ENCODE data around the gene DOC2A.

The DOC2A gene

GRCh38 chr16:29995911-29996765 lies 14.7 kb downstream of the DOC2A start, which contains the start of gene INO80E (continued):
- TF ChIP-seq ZNF280D (tag by site-specific recombination; IDR thresholded peaks at IDR 0.05) (no peak), ZNF114 (tag by site-specific recombination; IDR thresholded peaks at IDR 0.05) (no peak), OSR2 (tag by site-specific recombination; IDR thresholded peaks at IDR 0.05) (peak; percentile 94), ZFHX2 (tag by site-specific recombination; conservative IDR thresholded peaks at IDR 0.05) (peak; percentile 75), ELK4 (IDR thresholded peaks at IDR 0.05; ENCODE audit: borderline replicate concordance, low read depth, low read length) (no peak), WT1 (tag by site-specific recombination; IDR thresholded peaks at IDR 0.05) (0 out of 2 replicates have a peak, but pooled peaks have one; percentile 41), TSHZ1 (tag by site-specific recombination; IDR thresholded peaks at IDR 0.05; ENCODE audit: borderline replicate concordance) (no peak), ZSCAN5A (tag by site-specific recombination; IDR thresholded peaks at IDR 0.05) (peak; percentile 51; the same call in 1 of the 2 replicates), ZBTB1 (tag by site-specific recombination; IDR thresholded peaks at IDR 0.05) (no peak), PATZ1 (tag by site-specific recombination; IDR thresholded peaks at IDR 0.05) (peak; percentile 79), ZNF2 (tag by site-specific recombination; IDR thresholded peaks at IDR 0.05) (0 out of 2 replicates have a peak, but pooled peaks have one; percentile 35), ZNF514 (tag by site-specific recombination; IDR thresholded peaks at IDR 0.05) (no peak), ZEB2 (tag by site-specific recombination; IDR thresholded peaks at IDR 0.05) (peak; percentile 90), ZNF704 (tag by site-specific recombination; IDR thresholded peaks at IDR 0.05) (no peak), ZNF311 (tag by site-specific recombination; IDR thresholded peaks at IDR 0.05; ENCODE audit: borderline replicate concordance) (no peak), ZNF169 (tag by site-specific recombination; IDR thresholded peaks at IDR 0.05) (no peak), ZNF76 (tag by site-specific recombination; IDR thresholded peaks at IDR 0.05; ENCODE audit: borderline replicate concordance, low read depth) (peak; percentile 100), CTCF (tag by site-specific recombination; IDR thresholded peaks at IDR 0.05) (no peak; the same call in 1 of the 2 replicates)
